Astrocyte (in vitro differentiated cells and primary cell): ENCODE measurements around the gene SLC25A13.

Experiments
- CTCF ChIP-seq: IDR thresholded peaks from 2 replicates; pipeline ENCODE4 v1.5.1; 2011; ENCODE audit warnings: low read depth, mild to moderate bottlenecking, inconsistent platforms, low read length, moderate library complexity; ENCODE audit not compliant: insufficient read depth
- EZH2 ChIP-seq: IDR thresholded peaks from 2 replicates; pipeline ENCODE4 v1.6.1; 2012; ENCODE audit warnings: mild to moderate bottlenecking, low read length, inconsistent platforms; ENCODE audit not compliant: insufficient read depth

- no peak for TF ChIP-seq CTCF
- no peak for TF ChIP-seq EZH2
Measured at GRCh38 chr7:96080027-96080426, 241.9 kb downstream of the SLC25A13 start.
